ENCODE measurements around the gene ELF4. TPM values are rescaled to one million over a fixed set of nuclear protein-coding genes. Genes with fewer than 3 reads are reported as not detected.

The ELF4 gene
- total and polyA plus RNA-seq, 2 of the 13 experiments (the other 11 are each of a cell fraction or from before 2014, with no cell fraction given) = 1.3 to 2.6 TPM

GRCh38 chrX:130084631-130085237, 25.6 kb downstream of the ELF4 start:
- H3K27me3 ChIP-seq (ENCODE audit: control insufficient read depth in 1 of 2, insufficient read depth in 2 of 2, low read length in 2 of 2) = no peaks in the 10 kb centered on the region
- FAIRE-seq (no peak), DNase-seq (ENCODE audit: low spot score) (no peak), ATAC-seq (no peak)
- BruUV-seq (replicated peaks) = no TSS peak
- H3K36me3 ChIP-seq (replicated peaks in 1 of 2; ENCODE audit: control insufficient read depth in 1 of 2, insufficient read depth in 2 of 2, low read length in 2 of 2) = no peaks in the 10 kb centered on the region
- no peak overlapping the region for H3K4me3 ChIP-seq (replicated peaks in 1 of 3; ENCODE audit: insufficient read depth in 1 of 3, low read depth in 2 of 3, low read length in 3 of 3)
- WGBS (ENCODE audit: low lambda C conversion rate) = 93% methylated on average over 3 of the region's 9 CpGs
- H2AFZ ChIP-seq (ENCODE audit: low read length) = no peak overlapping the region
- no peaks in the 10 kb centered on the region for H4K20me1 ChIP-seq (ENCODE audit: insufficient read depth, low read length)
- no peaks in the 10 kb centered on the region for H3K79me2 ChIP-seq (ENCODE audit: insufficient read depth, low read length)
- H3K27ac ChIP-seq (ENCODE audit: extremely low read length, insufficient read depth, low read length) = no peak overlapping the region
- CTCF ChIA-PET (ENCODE audit: low intra/inter-chr PET ratio, low total read pairs) = no interaction called here
- POLR2A ChIA-PET = no interaction called here
- no peak overlapping the region for H3K9ac ChIP-seq (ENCODE audit: insufficient read depth, low read depth, low read length)
- H3K4me1 ChIP-seq (ENCODE audit: insufficient read depth, low read length) = peaks cover 9% of the 10 kb centered on the region
- no peaks in the 10 kb centered on the region for H3K9me3 ChIP-seq (ENCODE audit: low read length)
- H3K4me2 ChIP-seq (ENCODE audit: low read depth, low read length) = no peak overlapping the region
- intact Hi-C loops (cut with micrococcal nuclease; ENCODE audit: unreplicated experiment) = no loop called here
- in situ Hi-C loops (cut with HindIII; ENCODE audit: extremely low pct_ligation_motif_present, low pct_unique_long_range_greater_than_20kb) = loop anchor here (5.0 kb wide), 2 partner anchors 33 to 108 kb away; no protein-coding TSS in a partner anchor
- TF ChIP-seq ZNF597 (CRISPR knock-in tag; IDR thresholded peaks at IDR 0.05) (no peak), HMGXB3 (CRISPR knock-in tag; IDR thresholded peaks at IDR 0.05; ENCODE audit: borderline replicate concordance) (no peak), ZGPAT (CRISPR knock-in tag; IDR thresholded peaks at IDR 0.05) (no peak), SOX13 (IDR thresholded peaks at IDR 0.05) (no peak), SOX13 (CRISPR knock-in tag; conservative IDR thresholded peaks at IDR 0.05 in 1 of 2, IDR thresholded peaks at IDR 0.05 in 1 of 2) (no peak), PITX1 (CRISPR knock-in tag; IDR thresholded peaks at IDR 0.05) (no peak), KDM2A (CRISPR knock-in tag; IDR thresholded peaks at IDR 0.05; ENCODE audit: borderline replicate concordance, low read depth) (no peak), ETV6 (CRISPR knock-in tag; conservative IDR thresholded peaks at IDR 0.05) (no peak), ZNF724P (CRISPR knock-in tag; IDR thresholded peaks at IDR 0.05; ENCODE audit: borderline replicate concordance) (no peak), ZMAT3 (CRISPR knock-in tag; conservative IDR thresholded peaks at IDR 0.05) (no peak), ZNF3 (CRISPR knock-in tag; IDR thresholded peaks at IDR 0.05) (no peak), ZBTB46 (CRISPR knock-in tag; IDR thresholded peaks at IDR 0.05; ENCODE audit: borderline replicate concordance) (no peak), IRF9 (CRISPR knock-in tag; IDR thresholded peaks at IDR 0.05; ENCODE audit: borderline replicate concordance) (no peak), REXO4 (CRISPR knock-in tag; IDR thresholded peaks at IDR 0.05; ENCODE audit: borderline replicate concordance) (no peak), ZNF605 (CRISPR knock-in tag; IDR thresholded peaks at IDR 0.05) (no peak)

Measured in HepG2 (cell line).